T-helper 1 cell treated with Interleukin-12 subunit alpha and Interleukin-12 subunit beta and Interleukin-4 antibody, amounts not matched to agents 30 ng/mL and 1 ng/mL, for 36 hours (primary cell): Measurements from ENCODE around the gene ACTN1. TPM values are rescaled to one million over a fixed set of nuclear protein-coding genes. Genes with fewer than 3 reads are reported as not detected.
"Not testable (repeated sequence)": the region's sequence is repeated elsewhere in the genome, so short reads cannot be mapped to it uniquely, and the experiment has no call there.

ENCODE experiments used
- intact Hi-C: fragments of 100-400 bp; cut with micrococcal nuclease; formaldehyde crosslinking; loops from one replicate; pipeline ENCODE4 v1.15.1; 2024
- total RNA-seq: library from RNA; stranded (reverse); gene quantifications from 2 replicates; pipeline ENCODE4 v1.2.3, GENCODE V29; 2022

ACTN1 gene
- 21.6 and 23.2 TPM in 2 replicates for total RNA-seq

DNA sequence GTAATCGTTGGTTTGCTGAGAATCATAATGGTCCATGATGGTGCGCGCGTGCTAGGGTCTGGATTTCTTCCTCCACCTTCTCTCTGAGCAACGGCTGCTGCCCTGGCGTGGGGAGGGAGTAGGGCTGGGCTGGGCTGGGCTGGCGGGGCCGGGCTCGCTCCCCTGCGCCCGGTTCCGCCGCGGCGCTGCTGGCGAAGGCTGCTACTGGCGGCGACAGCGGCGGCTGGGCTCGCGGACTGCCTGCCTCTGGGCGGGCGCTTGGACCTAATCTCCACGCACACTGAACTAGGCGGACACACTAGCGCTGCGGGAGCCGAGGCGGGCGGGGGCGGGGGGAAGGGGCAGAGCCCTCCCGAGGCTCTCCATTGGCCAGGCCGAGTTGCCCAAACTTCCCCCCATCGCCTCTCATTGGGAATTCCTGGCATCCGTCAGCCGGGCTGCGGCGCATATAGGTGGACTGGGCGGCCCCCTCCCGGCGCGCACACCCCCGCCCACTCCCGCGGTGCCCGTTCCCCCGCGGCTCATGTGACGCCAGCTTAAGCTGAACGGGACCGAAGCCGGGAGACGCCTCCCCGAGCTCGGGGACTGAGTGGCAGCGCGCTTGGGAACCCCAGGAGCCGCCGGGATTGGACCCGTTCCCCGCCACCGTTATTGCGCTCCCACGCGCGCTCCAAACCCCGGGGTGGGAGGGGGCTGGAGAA is at the start of gene ACTN1:
TSS of gene ACTN1 (minus strand) at position 282 of the 701 bp plus-strand sequence. CDS start at position 36, 246 bp downstream.
- intact Hi-C loops: loop anchor here (5.0 kb wide), 3 partner anchors 113 to 1162 kb away; partner anchors contain the start of genes ERH, RAD51B, SLC39A9 and ZFYVE26

DNA sequence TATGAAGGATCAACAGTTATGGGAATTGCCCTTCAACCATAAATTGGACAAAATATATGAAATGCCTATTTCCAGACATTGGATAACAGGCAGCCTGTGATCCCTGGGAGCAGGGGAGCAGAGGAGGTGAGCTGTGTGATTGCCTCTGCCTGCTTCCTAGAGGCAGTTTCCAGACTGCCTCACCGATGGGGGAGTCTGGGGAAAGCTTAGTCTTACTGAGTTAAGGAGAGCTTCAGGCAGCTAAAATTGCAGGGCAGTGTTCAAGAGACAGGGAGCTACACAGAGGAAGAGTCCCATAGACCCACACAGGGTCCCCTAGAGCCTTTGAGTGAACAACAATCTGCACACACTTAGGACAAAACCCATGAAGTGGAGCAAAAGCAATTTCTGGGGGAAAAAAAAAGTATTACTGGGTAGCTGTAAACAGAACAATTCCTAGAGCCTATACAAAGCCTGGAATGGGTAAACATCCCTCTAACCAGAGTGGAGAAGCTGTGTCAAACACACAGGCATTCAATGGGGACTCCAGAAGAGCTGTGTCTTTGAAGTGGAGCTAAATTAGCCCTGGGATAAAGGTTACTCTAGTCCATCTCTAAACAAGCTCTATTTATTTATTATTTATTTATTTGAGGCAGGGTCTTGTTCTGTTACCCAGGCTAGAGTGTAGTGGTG is 48.3 kb upstream of the ACTN1 start:
- intact Hi-C loops: no loop called here

DNA sequence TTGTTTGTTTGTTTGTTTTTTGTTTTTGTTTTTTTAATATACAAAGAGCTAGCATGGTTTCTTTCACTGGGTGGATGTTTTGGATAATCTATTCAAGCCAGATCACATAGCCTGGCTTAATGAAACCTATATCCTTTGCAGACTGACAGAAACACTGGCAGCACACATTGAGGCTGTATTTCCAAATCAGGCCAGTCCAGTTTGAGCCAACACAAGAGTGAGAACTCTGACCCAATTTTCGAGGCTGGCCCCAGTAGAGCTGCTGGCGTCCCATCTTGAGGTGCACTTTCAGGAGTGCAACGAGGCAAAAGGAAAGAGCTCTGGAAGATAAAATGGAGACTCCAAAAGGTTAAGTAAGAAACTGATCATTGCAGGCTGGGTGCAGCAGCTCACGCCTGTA is 43.9 kb upstream of the ACTN1 start:
- intact Hi-C loops: no loop called here

DNA sequence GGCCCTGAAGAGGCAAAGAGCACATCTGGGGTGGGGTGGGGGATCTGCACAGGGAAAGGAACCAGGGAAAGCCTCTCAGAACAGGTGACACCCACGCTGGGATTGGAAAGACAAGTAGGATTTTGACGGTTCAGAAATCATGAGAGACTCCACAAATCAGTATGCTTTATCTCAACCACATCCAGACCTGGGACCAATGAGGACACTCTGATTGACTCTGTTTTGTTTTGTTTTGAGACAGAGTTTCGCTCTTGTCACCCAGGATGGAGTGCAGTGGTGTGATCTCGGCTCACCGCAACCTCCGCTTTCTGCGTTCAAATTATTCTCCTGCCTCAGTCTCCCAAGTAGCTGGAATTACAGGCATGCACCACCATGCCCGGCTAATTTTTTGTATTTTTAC is 43.0 kb upstream of the ACTN1 start:
- intact Hi-C loops: not testable (repeated sequence)

DNA sequence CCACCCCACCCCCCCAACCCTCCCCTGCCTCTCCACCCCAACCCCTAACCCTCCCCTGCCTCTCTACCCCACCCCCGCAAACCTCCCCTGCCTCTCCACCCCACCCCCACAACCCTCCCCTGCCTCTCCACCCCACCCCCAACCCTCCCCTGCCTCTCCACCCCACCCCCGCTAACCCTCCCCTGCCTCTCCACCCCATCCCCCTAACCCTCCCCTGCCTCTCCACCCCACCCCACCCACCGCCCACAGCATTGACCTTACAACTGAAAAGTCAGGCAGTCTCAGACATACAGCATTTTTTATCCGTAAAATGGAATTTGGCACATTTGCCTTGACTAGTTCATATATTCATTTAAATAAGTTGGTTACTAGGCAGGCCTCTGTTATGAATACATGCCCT is 38.6 kb upstream of the ACTN1 start:
- intact Hi-C loops: no loop called here

DNA sequence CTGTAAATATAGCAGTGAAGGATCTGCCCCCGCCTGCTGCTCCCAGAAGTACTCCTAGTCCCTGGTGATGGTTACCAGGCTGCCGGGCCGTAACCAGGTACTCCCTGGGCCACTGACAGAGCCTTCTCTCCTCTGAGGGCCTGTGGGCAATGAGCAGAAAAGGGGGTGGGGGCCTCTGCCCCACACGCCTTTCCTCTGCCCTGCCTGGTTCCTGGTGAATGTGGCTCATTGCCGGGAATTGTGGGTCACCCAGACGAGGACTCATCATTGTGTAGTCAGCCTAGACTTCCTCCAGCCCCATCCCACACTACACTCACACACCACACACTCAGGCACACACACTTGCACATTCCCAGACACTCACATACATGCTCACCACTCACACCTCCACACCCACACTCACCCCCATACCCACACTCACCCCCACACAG is 35.7 kb upstream of the ACTN1 start:
- intact Hi-C loops: no loop called here

DNA sequence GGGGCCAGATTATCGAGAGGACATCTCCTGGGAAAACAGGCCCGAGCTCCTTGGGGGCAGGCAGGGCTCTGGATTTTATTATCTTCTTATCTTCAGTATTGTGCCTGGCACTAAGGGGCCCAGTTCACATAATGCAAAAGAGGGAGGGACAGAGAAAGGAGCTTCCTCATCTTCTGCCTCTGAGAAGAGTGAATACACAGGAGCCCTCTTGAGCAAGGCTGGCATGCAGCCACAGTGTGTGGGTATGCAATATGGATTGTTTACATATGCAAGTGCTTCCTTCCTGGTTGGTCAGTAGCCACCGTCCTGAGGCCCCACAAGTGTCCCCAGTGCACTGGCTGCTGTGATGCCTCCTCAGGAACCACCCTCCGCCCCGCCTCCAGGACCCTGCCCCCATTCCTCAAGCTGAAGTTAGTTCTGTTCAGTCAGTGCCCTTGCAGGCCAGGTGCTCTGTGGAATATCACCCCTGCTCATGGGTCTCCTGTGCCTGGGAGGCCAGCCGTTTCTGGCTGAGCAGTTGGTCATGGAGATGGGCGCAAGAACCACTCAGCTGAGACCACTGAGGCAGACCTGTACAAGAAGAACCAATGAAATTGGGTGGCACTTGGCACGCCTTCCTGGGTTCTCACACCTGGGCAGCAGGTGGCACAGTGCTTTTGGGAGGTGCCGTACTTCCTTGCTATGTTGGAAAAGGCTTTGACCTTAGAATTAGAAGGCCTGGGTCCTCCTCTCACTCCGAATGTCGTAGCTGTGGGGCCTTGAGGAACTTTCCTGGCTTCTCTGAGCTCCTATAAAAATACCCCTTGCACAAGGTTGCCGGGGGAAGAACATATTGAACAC is 35.1 kb upstream of the ACTN1 start:
- intact Hi-C loops: no loop called here

DNA sequence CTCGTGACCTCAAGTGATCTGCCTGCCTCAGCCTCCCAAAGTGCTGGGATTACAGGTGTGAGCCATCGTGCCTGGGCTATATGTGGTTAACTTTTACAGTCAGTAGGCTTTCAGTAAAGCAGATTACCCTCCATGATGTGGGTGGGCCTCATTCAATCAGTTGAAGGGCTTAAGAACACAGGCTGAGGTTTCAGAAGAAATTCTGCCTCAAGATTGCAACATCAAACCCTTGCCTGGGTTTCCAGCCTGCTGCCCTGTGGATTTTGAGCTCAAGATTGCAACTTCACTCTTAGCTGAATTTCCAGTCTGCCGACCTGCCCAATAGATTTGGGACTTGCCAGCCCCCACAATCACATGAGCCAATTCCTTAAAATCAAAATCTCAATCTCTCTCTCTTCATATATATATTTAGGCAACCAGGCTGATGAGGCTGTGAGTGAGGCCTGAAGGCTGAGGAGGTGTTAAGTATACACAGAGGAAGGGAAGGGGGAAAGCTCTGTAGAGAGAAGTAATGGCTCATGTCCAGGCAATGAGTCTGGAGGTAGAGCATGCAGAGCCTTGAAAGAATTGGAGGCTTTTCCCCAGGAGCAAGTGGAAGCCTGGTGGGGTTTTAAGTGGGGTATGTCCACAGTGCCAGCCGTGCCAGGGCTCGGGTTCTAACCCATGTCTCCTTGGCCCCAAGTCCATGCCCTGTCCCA is 33.3 kb upstream of the ACTN1 start:
- intact Hi-C loops: no loop called here

DNA sequence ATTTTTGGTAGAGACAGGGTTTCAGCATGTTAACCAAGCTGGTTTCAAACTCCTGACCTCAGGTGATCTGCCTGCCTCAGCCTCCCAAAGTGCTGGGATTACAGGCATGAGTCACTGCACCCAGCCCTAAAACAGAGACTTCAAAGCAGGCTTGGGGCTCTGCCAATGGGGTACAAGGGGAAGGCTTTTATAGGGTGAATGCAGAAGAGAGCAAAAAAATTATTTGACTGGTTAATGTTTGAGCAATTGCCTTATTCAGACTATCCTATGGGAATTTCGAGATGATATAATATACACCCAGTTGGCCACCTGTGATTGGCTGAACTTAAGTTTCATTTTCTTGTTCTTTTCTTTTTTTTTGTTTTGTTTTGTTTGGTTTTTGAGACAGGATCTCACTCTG is 31.5 kb upstream of the ACTN1 start:
- intact Hi-C loops: no loop called here

DNA sequence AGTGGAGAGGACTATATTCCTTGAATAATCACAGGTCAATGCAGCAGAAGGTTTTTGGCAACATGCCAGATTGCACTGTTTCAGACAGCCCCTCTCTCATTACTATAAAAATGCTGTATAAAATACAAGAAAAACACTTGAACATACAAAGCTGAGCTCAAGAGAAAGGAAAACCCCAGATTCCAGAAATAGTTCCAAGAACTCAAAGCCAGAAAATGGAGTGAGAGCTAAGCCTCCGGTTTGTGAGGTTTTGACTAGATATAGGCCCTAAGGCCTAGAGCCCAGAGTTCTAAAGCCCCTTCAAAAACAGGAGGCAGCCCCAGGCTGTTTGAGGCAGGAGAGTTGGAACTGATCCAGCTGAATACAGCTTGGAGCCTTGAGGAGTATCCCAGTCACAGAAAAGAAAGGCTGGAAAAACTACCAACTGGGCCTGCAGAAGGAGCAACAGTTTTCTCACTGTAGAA is 29.4 kb upstream of the ACTN1 start:
- intact Hi-C loops: no loop called here

DNA sequence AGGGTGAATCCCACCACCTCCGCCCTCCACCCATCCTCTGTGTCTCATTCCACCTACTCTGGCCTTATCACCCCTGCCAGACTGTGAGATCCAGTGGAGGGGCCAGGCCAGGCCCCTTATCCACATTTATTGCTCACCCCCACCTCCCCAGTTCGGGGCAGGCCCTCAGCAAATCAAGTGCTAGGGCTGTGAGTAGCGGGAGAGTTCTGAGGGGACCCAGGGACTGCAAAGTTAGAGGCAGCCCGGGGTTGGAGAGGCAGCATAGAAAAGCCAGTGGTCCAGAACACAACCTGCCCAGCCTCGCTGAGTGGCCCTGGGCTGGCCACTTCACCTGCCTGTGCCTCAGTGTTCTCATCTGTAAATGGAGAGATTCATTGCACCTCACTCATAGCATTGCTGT is 27.2 kb upstream of the ACTN1 start:
- intact Hi-C loops: no loop called here

DNA sequence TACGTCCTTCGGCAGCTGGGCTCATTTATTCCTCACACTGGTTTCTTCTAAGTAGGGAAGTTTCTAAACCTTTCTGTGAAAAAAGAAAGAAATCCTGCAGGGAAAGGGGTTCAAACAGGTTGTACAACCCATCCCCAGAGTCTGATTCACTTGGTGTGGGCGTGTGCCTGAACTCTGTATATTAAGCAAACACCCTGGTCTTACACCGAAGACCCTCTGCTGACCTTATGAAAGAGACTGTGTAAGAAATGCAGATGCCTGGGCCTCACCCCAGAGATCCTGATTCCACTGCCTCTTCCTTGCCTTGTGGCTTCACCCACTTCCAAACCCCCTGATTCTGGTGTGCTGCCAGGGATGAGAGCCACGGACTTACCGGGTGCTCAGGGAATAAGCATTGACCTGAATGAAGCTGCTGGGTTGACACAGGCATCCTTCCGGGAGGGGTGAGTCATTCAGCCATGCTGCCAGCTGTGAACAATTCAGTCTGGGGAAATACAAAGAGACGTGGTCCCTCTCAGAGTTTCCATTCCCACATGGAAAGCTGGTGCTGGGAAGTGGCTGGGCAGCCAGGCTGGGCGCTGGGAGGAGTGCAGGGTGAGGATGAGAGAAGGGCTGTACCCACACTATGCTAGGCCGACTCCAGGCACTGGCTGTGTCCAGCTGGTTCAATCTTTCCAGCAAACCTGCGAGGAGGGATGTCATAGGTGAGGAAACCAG is 26.5 kb upstream of the ACTN1 start:
- intact Hi-C loops: no loop called here

DNA sequence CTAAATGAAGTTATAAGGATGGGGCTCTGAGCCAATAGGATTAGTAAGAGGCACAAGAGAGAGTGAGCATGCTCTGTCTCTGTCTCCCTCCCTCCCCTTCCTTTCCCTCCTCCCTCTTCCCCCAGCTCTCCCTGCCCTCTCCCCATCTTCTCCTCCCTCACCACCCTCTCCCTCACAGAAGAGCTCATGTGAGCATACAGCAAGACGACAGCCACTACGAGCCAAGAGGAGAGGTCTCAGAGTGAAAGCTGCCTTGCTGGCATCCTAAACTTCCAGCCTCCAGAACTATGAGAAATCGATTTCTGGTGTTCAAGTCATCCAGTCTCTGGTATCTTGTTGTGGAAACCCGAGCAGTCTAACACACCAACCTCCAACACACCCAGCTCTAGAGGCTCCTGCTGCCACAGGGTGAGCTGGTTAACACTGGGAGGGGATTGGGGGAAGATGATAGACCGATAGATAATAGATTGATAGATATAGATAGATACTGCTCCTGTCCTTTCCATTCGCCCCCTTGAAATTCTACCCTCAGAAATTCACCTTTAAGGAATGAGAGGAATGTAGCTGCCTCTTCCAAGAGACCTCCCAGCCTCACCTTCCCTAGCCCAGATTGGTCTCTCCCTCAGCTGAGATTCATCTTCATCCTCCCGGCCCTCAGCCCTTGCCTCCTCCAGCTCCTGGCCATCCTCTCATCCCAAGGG is 25.8 kb upstream of the ACTN1 start:
- intact Hi-C loops: no loop called here

DNA sequence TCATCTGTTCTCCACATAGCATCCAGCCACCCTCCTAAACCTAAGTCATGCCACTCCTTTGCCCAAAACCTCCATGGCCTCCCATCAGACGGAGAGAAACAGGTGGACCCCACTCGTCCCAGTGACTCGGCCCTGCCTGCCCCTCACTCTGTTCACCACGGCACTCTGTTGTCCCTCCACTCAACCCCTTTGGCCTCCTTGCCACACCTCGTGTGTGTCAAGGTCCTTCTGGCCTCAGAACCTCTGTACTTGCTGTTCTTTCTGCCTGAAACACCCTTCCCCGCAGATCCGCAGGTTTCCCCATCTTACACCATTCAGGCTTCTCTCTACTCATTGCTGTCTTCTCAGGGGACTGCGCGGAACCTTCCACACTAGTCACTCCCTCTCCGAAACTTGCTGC is 24.5 kb upstream of the ACTN1 start:
- intact Hi-C loops: no loop called here

DNA sequence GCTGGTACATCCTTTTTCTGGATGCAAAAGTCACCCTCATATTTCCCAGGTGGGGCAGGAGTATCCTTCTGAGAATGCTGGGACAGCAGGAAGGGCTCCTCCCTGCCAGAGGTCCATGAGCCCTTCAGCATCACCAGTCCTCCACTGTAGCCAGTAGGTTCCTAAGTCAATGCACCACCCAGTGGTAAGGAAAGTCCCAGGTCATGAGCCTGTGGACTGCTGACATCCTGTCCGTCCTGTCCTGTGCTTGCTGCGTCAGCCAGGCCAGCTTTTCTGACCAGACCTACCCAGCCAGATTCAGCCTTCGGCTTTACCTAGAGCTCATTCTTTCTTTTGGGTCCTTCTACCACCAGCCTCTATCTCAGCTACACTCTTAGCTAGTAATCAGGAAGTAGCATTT is 23.0 kb upstream of the ACTN1 start:
- intact Hi-C loops: loop anchor here (1.0 kb wide), 1 partner anchor 91 kb away; no protein-coding TSS in a partner anchor

DNA sequence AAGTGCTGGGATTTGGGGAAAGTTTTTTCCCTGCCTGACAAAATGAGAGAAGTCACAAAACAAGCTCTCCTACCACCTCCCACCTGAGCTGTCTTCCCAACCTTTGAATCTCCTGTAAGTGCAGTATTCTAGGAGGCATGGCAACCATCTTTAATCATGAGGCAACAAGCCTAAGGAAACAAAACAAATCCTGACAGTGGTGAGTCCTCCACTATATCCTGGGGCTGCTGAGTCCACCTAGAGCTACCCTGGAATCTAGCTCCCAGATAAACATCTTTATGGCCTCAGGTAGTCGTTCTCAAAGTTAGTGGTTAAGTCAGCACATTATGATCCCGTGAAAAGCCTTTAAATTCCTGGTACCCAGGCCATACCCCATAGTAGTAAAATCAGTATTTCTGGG is 22.3 kb upstream of the ACTN1 start:
- intact Hi-C loops: no loop called here

DNA sequence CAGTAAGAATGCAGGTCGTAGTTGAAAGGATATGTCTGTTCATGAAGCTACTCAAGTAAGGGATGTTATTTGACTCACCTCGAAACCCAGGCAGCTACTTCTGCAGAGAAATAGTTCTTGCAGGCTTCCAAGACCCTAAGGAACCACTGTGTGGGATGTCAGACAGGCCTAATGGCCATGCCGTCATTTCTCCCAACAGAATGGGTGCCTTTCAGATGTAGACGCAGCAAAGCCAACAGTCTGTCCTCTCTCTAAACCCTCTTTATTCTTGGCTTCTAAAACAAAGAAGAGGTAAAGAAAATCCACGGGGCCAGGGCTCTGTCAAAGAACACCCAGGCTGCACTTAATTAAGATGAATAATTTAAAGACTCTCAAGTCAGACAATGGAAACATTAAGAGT is 19.0 kb upstream of the ACTN1 start:
- intact Hi-C loops: no loop called here

DNA sequence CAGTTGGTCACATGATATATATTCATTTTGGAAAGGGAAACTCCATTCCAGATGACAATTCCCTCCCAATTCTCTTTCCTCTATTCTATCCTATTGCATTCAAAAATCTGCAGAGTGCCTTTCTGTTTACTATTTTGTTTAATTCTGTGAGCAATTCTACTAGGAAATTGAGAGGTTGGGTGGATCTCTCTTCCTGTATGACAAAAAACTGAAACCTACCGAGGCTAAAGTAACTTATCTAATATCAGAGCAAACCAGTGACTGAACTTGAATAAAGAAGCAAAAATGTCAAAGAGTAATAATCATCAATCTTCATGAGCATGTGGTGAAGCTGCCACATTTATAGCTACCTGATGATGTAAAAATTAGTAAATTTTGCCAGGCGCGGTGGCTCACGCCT is 16.6 kb upstream of the ACTN1 start:
- intact Hi-C loops: no loop called here

DNA sequence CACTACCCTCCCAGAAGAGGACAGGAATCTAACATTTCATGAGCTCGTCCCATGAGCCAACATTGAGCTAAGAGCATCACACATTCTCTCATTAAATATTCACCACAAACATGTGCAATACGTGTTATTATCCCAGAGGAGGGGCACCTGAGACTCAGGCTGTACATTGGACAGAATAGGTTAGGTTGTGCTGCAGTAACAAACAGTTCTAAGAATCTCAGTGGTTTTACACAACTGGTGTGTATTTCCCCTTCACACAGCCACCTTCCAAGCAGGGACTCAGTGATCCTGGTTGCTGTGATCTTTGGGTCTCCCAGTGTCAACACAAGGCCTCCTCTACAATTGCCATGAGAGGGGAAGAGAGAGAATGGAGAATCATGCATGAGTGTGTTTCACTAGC is 15.0 kb upstream of the ACTN1 start:
- intact Hi-C loops: no loop called here

DNA sequence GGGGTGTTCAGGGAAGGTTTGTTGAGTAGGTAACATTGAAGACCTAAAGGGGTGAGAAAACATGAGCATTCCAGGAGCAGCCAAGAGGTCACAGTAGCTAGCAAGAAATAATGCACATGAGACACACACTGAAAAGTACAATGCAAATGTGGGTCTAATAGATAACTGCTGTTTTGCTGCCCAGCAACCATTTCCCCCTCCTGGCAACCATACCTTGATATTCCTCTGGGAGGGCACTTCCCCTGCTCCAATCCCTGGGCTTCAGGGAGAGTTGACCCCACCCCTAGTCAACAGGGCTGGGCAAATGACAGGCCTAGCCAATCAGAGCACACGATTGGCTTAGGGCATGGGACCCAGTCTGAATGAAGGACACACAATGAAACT is 8.5 kb upstream of the ACTN1 start:
- intact Hi-C loops: no loop called here
